Nephron progenitor cell (in vitro differentiated cells): ENCODE results near the gene NMUR1.

Experiments used
- DNase-seq: peaks from one replicate; pipeline ENCODE4 v3.0.0; 2021
- H3K27ac Mint-ChIP-seq: 2 replicates; pipeline ENCODE4 v1.8.0; 2021; ENCODE audit warnings: mild to moderate bottlenecking, moderate library complexity, mixed read lengths
- H3K27me3 Mint-ChIP-seq: 2 replicates; pipeline ENCODE4 v1.8.0; 2021; ENCODE audit warnings: mild to moderate bottlenecking, low read depth, mixed read lengths; ENCODE audit not compliant: poor library complexity
- H3K36me3 Mint-ChIP-seq: 2 replicates; pipeline ENCODE4 v1.8.0; 2021; ENCODE audit warnings: low read depth, mixed read lengths
- H3K4me1 Mint-ChIP-seq: 2 replicates; pipeline ENCODE4 v1.8.0; 2021; ENCODE audit warnings: mixed read lengths
- H3K4me3 Mint-ChIP-seq: 2 replicates; pipeline ENCODE4 v1.8.0; 2021; ENCODE audit warnings: mild to moderate bottlenecking, moderate library complexity, mixed read lengths
- H3K9me3 Mint-ChIP-seq: 2 replicates; pipeline ENCODE4 v1.8.0; 2021; ENCODE audit warnings: mild to moderate bottlenecking, moderate library complexity, mixed read lengths
- CTCF ChIP-seq: fragments of 200-600 bp; sonication (generic); IDR thresholded peaks from 2 replicates; pipeline ENCODE4 v1.5.0; 2021; ENCODE audit warnings: antibody characterized with exemption

Gene NMUR1

GRCh38 chr2:231483398-231484329 lies 46.6 kb downstream of the NMUR1 start:
- no peak for TF ChIP-seq CTCF
- Mint-ChIP-seq H3K4me3 (no peak overlapping the region), H3K4me1 (peaks cover 18% of the 10 kb centered on the region), H3K36me3 (peaks cover 7% of the 10 kb centered on the region), H3K27ac (no peak overlapping the region), H3K27me3 (peaks cover 3% of the 10 kb centered on the region), H3K9me3 (peaks cover 10% of the 10 kb centered on the region)
- no peak for DNase-seq

GRCh38 chr2:231482806-231483391 lies 47.3 kb downstream of the NMUR1 start:
- Mint-ChIP-seq H3K27me3 (no peaks in the 10 kb centered on the region), H3K36me3 (no peaks in the 10 kb centered on the region), H3K4me3 (no peak overlapping the region), H3K9me3 (peaks cover 4% of the 10 kb centered on the region), H3K4me1 (peaks cover 18% of the 10 kb centered on the region), H3K27ac (no peak overlapping the region)
- peak; percentile 75 for TF ChIP-seq CTCF
- DNase-seq, result peak; percentile 78

- Mint-ChIP-seq H3K4me3 (no peak overlapping the region), H3K9me3 (no peaks in the 10 kb centered on the region), H3K27ac (no peak overlapping the region), H3K4me1 (peaks cover 18% of the 10 kb centered on the region), H3K27me3 (peaks cover 5% of the 10 kb centered on the region), H3K36me3 (no peaks in the 10 kb centered on the region)
- DNase-seq, result no peak
- TF ChIP-seq CTCF, result no peak
Measured at GRCh38 chr2:231480781-231481180, 49.5 kb downstream of the NMUR1 start.

- no peak for TF ChIP-seq CTCF
- Mint-ChIP-seq H3K4me1 (peaks cover 18% of the 10 kb centered on the region), H3K9me3 (no peaks in the 10 kb centered on the region), H3K36me3 (no peaks in the 10 kb centered on the region), H3K4me3 (no peak overlapping the region), H3K27ac (no peak overlapping the region), H3K27me3 (peaks cover 5% of the 10 kb centered on the region)
- DNase-seq, result no peak
Measured at GRCh38 chr2:231479455-231479854, 50.8 kb downstream of the NMUR1 start.

DNA sequence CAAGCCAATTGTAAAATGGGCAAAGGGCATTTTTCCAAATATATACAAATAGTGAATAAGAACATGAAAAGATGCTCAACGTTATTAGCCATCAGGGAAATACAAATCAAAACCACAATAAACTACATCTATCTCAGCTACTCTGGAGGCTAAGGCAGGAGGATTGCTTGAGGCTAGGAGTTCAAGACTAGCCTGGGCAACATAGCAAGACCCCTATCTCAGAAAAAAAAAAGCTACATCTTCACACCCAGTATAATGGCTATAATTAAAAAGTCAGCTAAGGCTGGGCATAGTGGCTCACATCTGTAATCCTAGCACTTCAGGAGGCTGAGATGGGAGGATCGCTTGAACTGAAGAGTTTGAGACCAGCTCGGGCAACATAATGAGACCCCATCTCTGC lies 53.3 kb downstream of the NMUR1 start:
- no peaks in the 10 kb centered on the region for H3K36me3 Mint-ChIP-seq
- no peaks in the 10 kb centered on the region for H3K9me3 Mint-ChIP-seq
- no peak for TF ChIP-seq CTCF
- H3K27me3 Mint-ChIP-seq, result peaks cover 15% of the 10 kb centered on the region
- DNase-seq, result no peak
- no peak overlapping the region for H3K4me3 Mint-ChIP-seq
- H3K27ac Mint-ChIP-seq, result no peak overlapping the region
- H3K4me1 Mint-ChIP-seq, result peaks cover 18% of the 10 kb centered on the region
